ENCODE measurements around the gene TAF9.

GRCh38 chr5:69317391-69317790, 51.9 kb downstream of the TAF9 start:
- TF ChIP-seq TAF1 (IDR thresholded peaks at IDR 0.05; ENCODE audit: low read depth) (no peak), MAX (IDR thresholded peaks at IDR 0.05) (no peak), CEBPB (IDR thresholded peaks at IDR 0.05) (no peak), TEAD4 (IDR thresholded peaks at IDR 0.05) (no peak), RAD21 (IDR thresholded peaks at IDR 0.05; ENCODE audit: low read depth) (no peak), EGR1 (IDR thresholded peaks at IDR 0.05) (no peak), ZBTB7A (IDR thresholded peaks at IDR 0.05; ENCODE audit: low read depth) (no peak), EP300 (IDR thresholded peaks at IDR 0.05; ENCODE audit: borderline replicate concordance) (no peak), TCF12 (IDR thresholded peaks at IDR 0.05; ENCODE audit: low read depth) (no peak), YY1 (IDR thresholded peaks at IDR 0.05; ENCODE audit: low read depth) (no peak), REST (IDR thresholded peaks at IDR 0.05; ENCODE audit: low read depth) (no peak), USF1 (IDR thresholded peaks at IDR 0.05) (no peak), CREB1 (IDR thresholded peaks at IDR 0.05; ENCODE audit: low read depth) (no peak), FOXM1 (IDR thresholded peaks at IDR 0.05; ENCODE audit: borderline replicate concordance, low read depth) (no peak)

All from Ishikawa (cell line).